ENCODE results near the gene CD274. TPM values are rescaled to one million over a fixed set of nuclear protein-coding genes. Genes with fewer than 3 reads are reported as not detected.

CD274 gene
- total and polyA plus RNA-seq, 2 of the 8 experiments (the other 6 are each of a cell fraction or from before 2014, with no cell fraction given) = 0.08 to 0.15 TPM

DNA sequence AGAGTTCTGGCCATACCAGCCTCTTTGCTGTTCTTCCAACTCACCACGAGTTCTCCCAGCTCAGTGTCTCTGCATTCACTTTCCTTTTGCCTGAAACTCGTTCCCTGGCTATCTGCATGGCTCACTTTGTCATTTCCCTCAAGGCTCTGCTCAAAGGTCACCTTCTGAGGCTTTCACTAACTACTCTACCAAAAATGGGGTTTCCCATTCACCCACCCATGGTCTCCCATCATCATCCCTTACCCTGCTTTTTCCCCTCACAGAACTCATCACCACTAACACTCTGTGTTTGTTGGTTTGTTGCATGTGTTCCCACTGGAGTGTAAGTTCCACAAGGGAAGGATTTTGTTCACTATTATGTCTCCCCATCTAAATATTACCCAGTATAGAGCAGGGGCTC lies 29.2 kb upstream of the CD274 start:
- Histone ChIP-seq H3K27ac (ENCODE audit: low read depth, low read length) (no peak overlapping the region), H3K23ac (ENCODE audit: insufficient read length) (no peak overlapping the region), H2AFZ (ENCODE audit: low read length) (no peak overlapping the region), H3K14ac (ENCODE audit: insufficient read length) (no peak overlapping the region), H2BK120ac (replicated peaks; ENCODE audit: low read depth, low read length) (no peak overlapping the region), H3K79me2 (ENCODE audit: control insufficient read depth in 1 of 2, insufficient read depth in 2 of 2, low read length in 2 of 2) (no peaks in the 10 kb centered on the region), H4K20me1 (replicated peaks in 1 of 2; ENCODE audit: control insufficient read depth in 1 of 2, insufficient read depth in 2 of 2, low read length in 2 of 2) (no peaks in the 10 kb centered on the region), H3K9me3 (ENCODE audit: insufficient read depth in 2 of 2, low read depth in 1 of 2, low read length in 1 of 2) (no peaks in the 10 kb centered on the region), H3K18ac (ENCODE audit: extremely low read depth, low read length) (no peak overlapping the region), H3K4ac (replicated peaks; ENCODE audit: insufficient read length, low read depth, low read length) (no peak overlapping the region), H4K91ac (replicated peaks; ENCODE audit: insufficient read length, low read length) (no peak overlapping the region), H3K56ac (replicated peaks; ENCODE audit: insufficient read length, low read depth, low read length) (no peak overlapping the region), H3K4me2 (ENCODE audit: insufficient read depth in 1 of 2, low read depth in 2 of 2, low read length in 2 of 2) (no peak overlapping the region), H2AK5ac (ENCODE audit: low read depth, low read length) (no peak overlapping the region), H2BK5ac (ENCODE audit: low read depth, low read length) (no peak overlapping the region), H3K23me2 (ENCODE audit: low read depth, low read length) (no peaks in the 10 kb centered on the region), H3K36me3 (ENCODE audit: control insufficient read depth in 2 of 4, insufficient read depth in 4 of 4, low read length in 3 of 4) (no peaks in the 10 kb centered on the region; a peak in 1 of 8 replicates), H3K4me1 (replicated peaks in 1 of 4; ENCODE audit: control insufficient read depth in 3 of 4, insufficient read depth in 4 of 4, low read length in 3 of 4) (peaks cover 0 to 3% (median 1%) of the 10 kb centered on the region in 4 experiments; a peak in 3 of 7 replicates), H2BK15ac (ENCODE audit: low read length) (no peak overlapping the region), H3K4me3 (ENCODE audit: extremely low read depth in 1 of 4, insufficient read depth in 2 of 4, low read depth in 3 of 4, low read length in 4 of 4) (no peak overlapping the region), H3K9ac (replicated peaks in 1 of 4; ENCODE audit: extremely low read depth in 1 of 4, low read depth in 3 of 4, low read length in 3 of 4) (no peak overlapping the region), H2BK12ac (ENCODE audit: low read depth, low read length) (no peak overlapping the region), H3K79me1 (ENCODE audit: low read depth, low read length) (no peaks in the 10 kb centered on the region), H3K27me3 (replicated peaks in 1 of 4; ENCODE audit: control insufficient read depth in 3 of 4, extremely low read depth in 1 of 4, insufficient read depth in 3 of 4, low read length in 3 of 4) (peaks cover 0 to 1% (median 0%) of the 10 kb centered on the region in 4 experiments; a peak in 1 of 7 replicates), H4K8ac (ENCODE audit: extremely low read depth, insufficient read depth, low read length) (no peak overlapping the region), H2BK20ac (ENCODE audit: low read length) (no peak overlapping the region), H4K5ac (ENCODE audit: insufficient read length, low read depth, low read length) (no peak overlapping the region)
- no peak for TF ChIP-seq JUN (IDR thresholded peaks at IDR 0.05; ENCODE audit: low read depth, low read length)
- ChIA-PET CTCF (ENCODE audit: partially characterized antibody) (interaction anchor here (0.7 to 1.4 kb wide), 3 partner anchors 29 to 234 kb away, joined by 3 to 4 read pairs (median 3); partner anchors contain the start of gene CD274), POLR2A (ENCODE audit: partially characterized antibody) (no interaction called here)
- no peak for FAIRE-seq
- DNase-seq (ENCODE audit: low read depth in 1 of 2, low spot score in 2 of 2) = no peak
- 90% methylated on average over 2 of the region's 2 CpGs; no CpG with 5 or more reads in 1 of the 2 experiments for WGBS, 2 experiments (ENCODE audit: extremely low coverage in 1 of 2, insufficient coverage in 1 of 2, insufficient read length in 1 of 2, insufficient replicate concordance in 2 of 2, low coverage in 1 of 2, low lambda C conversion rate in 2 of 2, missing lambda C conversion rate in 1 of 2)
